ENCODE data around the gene SRC.

Gene SRC

DNA sequence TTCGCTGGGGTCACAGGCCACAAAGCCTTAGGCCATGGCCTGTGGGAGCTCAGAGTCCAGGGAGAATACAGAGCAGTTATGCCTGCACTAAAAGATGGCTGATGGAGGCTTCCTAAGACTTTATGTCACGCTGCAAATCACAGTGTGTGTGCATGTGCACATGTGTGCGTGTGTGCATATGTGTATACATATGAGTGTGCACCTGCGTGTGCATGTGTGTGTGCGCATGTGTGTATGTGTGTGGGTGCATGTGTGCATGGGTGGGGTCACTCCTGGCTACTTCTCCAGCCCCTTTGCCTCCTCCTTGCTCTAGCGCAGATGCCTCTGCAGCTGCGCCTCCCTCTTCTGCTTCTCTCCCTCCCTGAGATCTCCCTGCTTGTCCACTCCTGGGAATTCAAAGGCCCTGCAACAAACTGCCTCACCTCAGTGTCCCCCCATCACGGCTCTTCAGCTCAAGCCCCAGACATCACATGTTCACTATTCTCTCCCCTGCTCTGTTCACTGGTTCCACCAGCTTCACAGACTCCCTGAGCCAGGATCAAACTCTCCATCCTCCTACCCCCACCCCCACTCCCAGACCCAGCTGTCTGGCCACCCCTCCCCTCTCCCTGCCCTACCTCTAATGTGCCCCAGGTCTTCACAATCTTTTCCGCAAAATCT lies 90.7 kb downstream of the SRC start:
- no peak for DNase-seq

GRCh38 chr20:37437676-37438075 lies 91.7 kb downstream of the SRC start:
- DNase-seq: no peak

DNA sequence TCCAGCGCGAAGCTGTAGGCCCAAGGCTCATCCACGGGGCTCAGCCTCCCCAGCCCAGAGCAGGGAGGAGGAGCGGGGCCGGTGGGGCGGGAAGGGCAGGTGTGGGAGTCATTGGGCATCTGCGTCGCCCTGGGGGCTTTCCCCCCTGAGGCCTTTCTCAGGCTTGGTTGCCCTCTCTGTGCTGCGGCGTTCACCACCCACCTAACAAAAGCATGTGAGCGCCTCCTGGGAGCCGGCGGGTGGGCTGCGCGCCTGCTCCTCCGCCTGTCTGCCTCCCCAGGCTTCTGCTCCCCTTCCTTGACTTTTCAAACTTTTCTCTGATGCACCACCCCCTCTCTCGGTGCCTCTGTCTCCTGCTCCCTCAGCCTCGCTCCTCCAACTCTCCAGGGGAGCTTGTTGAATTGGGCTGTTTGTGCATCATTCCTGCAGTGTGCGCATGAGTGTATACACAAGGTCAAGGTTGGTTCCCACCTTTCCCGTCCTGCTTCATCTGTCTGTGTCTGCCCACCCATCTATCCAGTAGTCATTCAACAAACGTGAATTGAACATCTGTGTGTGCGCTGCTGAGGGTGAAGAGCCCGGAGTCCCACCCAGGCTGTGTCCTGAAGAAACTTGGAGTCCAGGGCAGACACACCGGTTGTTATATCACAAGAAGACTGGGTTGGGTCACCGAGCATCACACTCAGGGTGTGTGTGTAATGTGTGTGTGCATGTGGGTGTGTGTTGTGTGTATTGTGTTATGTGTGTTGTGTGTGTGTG lies 92.7 kb downstream of the SRC start:
- no peak for DNase-seq

DNA sequence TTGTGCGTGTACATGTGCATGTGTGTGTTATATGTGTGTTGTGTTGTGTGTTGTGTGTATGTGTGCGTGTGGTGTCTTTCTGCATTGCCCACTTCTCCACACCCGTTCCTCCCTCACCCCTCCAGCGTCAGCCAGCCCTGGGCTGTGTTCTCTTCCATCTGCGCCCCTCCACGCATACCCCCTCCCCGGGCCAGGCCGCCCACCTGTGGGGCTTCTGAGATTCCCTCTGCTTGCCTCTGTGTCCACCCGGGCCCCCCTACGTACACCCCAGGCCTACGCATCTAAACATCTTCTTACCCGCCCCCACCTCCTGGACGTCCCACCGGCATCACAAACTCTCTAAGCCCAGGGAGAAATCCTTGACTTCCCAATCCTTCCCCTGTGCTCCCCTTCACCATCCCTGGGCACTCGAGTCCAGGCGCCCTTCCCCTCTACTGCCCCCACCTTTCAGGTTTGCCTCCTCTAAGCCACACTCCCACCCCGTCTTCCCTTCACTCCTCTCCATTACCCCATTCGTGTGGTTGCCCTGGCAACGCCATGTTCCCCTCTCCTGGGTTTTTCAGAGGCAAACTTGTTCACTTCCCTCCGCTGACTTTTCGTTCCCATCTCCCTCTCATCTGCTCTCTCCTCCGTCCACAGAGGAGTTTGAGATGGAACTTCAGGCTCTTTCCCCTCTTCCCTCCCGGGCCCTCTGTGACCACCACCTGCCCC lies 93.4 kb downstream of the SRC start:
- DNase-seq: no peak

GRCh38 chr20:37441023-37441422 lies 95.1 kb downstream of the SRC start:
- no peak for DNase-seq

DNA sequence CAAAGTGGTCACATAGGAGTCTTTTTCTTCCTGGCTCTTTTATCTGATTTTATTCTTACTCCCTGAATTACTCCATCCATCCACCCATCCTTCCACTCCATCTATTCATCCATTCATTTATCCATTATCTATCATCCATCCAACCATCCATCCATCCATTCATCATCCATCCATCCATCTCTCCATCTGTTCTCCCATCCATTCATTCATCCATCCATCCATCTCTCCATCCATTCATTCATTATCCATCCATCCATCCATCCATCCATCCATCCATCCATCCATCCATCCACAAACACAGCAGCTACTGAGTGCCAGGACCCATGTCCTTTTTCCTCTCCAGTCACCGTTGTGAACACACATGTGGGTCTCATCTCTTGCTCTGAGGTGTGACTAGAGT lies 96.6 kb downstream of the SRC start:
- no peak for DNase-seq

GRCh38 chr20:37442986-37443385 lies 97.0 kb downstream of the SRC start:
- DNase-seq: no peak

DNA sequence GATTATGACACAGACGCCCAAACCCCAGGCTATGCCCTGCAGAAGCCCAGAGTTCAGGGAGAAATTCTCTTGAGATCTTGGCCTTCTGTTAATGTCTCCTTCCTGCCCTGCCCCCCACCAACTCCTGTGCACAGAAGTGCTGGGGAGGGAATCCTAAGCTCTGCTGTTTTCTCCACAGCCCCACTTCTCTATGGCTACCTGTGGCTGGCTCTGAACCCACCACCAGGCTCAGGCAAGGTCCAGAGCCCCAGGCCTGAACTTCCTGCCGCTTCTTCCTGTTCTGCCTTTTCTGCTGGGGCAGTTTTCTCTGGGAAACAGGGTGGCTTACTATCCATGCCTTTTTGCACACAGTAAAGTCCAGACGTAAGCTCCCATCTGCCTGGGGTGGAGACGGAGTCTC lies 97.7 kb downstream of the SRC start:
- DNase-seq: no peak

DNA sequence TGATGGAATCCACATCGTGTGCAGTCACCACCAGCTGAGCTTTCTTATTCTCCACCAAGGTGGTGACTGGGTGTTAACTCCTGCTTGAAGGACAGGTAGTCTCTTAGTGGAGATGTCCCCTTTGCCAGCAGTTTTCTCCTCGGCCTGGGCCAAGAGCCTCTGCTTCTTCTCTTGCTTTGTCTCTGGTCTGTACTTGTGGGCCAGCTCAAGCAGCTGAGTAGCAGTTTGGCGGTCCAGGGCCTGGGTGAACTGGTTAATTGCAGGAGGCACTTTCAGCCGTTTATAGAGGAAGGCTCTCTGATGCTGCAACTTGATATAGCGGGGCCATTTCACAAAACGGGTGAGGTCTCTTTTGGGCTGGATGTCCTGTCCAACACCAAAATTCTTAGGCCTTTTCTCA lies 99.1 kb downstream of the SRC start:
- no peak for DNase-seq

DNA sequence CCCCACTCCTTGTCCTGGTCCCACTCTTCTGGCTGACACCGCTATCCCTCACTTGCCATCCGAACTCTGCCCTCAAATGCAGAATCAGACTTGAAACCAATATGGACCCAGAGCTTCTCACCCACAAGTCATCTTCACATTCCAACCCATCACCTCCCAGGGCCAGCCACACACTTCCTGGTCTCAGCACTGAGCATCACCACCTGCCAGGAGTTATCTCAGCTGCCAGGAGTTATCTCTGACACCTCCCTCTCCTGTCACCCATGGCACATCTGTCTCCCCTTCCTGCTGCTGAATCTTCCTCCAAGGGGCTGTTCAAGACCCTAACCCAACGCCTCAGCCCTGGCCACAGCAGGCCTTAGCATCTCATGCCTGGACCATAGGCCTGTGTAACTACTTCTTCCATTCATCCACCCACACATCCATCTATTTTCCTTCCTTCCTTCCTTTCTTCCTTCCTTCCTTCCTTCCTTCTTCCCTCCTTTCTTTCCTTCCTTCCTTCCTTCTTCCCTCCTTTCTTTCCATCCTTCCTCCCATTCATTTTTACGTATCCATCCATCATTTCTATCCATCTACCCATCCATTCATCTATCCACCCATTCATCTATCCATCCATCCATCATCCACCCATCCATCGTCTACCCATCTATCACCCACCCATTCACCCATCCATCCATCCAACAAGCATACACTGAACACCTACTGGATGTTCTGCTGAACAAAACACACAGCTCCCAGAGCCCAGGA lies 100.5 kb downstream of the SRC start:
- DNase-seq: no peak

- no peak for DNase-seq
Measured at GRCh38 chr20:37447688-37448087, 101.7 kb downstream of the SRC start.

DNA sequence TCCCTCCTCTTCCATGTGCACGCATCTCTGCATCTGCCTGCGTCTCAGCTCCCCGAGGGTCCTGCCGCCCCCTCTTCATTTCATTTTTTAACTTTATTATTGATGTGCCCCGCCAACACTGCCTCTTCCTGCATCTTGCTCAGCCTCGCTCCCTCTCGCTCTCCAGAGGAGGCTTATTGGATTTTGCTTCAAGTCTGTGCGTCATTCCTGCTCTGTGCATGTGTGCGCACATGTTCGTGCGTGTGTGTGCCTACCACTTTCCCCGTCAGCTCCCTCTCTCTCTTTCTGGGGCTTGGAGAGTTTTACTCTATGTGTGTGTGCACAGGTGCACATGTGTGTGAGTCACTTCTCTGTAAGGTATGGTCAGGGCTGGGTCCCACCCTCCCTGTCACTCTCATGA lies 103.3 kb downstream of the SRC start:
- DNase-seq: no peak

DNA sequence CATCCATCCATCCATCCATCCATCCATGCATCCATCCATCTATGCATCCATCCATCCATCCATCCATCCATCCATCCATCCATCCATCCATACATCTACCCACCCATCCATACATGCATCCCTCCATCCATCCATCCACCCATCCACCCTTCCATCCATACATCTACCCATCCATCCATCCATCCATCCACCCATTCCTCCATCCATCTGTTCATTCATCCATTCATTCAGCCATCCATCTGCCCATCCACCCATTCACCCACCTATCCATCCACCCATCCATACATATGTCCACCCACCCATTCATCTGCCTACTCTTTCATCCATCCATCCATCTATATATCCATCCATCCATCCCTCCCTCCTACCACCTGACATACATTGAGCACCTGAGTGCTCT lies 104.4 kb downstream of the SRC start:
- DNase-seq: no peak

- no peak for DNase-seq
Measured at GRCh38 chr20:37451616-37452015, 105.7 kb downstream of the SRC start.

GRCh38 chr20:37452236-37452635 lies 106.3 kb downstream of the SRC start:
- DNase-seq: no peak

DNA sequence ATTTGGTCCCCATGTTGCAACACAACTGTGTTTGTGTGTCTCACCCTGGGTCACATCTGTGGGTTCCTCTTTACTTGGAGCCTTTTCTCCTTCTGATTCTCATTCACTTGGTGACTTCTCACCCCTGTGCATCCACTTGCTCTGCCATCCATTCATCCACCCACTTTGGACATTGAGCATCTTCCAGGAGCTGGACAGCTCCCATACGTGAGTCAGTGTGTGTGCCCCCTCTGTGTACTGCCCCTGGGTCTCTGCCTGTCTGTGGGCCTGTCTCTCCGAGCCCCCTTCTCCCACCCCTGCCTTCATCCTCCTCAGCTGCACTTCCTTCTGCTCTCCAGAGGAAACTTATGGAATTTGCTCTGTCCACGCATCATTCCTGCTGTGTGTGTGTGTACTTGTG lies 107.3 kb downstream of the SRC start:
- DNase-seq: no peak

DNA sequence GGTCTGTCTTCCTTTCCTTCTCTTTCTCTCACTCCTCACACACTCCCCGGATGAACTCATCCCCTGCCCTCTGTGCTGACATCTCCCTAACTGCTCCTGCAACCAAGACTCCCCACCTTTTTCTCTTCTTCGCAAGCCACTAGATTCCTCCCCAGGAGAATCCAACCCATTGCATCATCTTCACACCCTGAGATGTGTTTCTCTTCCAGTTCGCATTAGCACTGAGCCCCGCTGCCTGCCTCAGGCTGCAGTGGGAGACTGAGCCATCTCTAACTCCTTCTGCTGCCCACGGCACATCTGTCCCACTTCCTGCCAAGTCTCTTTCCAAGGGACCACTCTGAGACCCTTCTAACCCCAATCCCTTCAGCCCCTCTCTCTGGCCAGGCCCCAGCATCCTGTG lies 107.9 kb downstream of the SRC start:
- DNase-seq: no peak

GRCh38 chr20:37454636-37455385 lies 108.9 kb downstream of the SRC start:
- DNase-seq: no peak

Data from NCI-H187 treated with DMSO at 0.1 percent for 48 hours (cell line).